GM12892 (cell line): Measurements from ENCODE around the gene PANK1.

Source experiments
- POLR2A ChIP-seq: IDR thresholded peaks from 2 replicates; pipeline ENCODE4 v1.6.1; 2011; ENCODE audit warnings: low read depth, low read length, control low read depth
- POLR2AphosphoS5 ChIP-seq: IDR thresholded peaks from 2 replicates; pipeline ENCODE4 v1.6.1; 2011; ENCODE audit warnings: low read depth, low read length, control low read depth
- TAF1 ChIP-seq: IDR thresholded peaks from 2 replicates; pipeline ENCODE4 v1.6.1; 2011; ENCODE audit warnings: low read depth, mild to moderate bottlenecking, control low read depth, low read length, borderline replicate concordance

DNA sequence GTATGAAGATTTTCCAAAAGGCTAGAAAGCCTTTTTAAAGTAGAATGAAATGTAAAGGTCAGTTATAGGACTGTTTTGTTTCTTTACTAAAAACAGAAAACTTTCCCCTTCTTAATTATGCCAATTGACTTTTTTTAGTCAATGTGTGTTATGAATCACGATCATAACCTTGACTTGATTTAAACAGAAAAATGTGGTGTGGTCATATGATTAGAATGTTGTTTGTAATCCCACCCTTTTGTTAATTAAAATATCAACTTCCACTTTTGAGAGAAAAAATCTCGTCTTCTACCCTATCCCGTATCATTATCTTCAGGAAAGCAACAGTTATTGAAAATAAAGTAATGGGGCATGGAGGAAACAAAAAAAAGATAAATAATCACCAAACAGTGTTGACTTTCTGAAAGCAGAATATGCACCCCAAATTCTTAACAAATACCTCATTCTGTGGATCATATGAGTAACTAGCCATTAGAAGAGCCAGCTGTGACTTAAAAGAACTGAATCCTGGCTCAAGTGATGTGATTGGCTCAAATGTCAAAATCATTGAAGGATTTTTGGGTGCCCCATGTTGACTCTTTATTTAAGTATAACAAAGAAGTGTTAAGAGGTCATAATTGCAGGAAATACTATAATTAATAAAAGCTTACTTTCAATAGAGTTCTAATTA is 77.3 kb downstream of the PANK1 start:
- no peak for TF ChIP-seq POLR2A
- TF ChIP-seq TAF1: no peak
- TF ChIP-seq POLR2AphosphoS5: no peak
